ENCODE results near the gene C1QTNF9. TPM values are rescaled to one million over a fixed set of nuclear protein-coding genes. Genes with fewer than 3 reads are reported as not detected.
A peak's percentile ranks its signal among the peaks of the same experiment; 100 is the strongest.
"Not testable (repeated sequence)": the region's sequence is repeated elsewhere in the genome, so short reads cannot be mapped to it uniquely, and the experiment has no call there.

The C1QTNF9 gene
- total RNA-seq, 1 experiment from 2014 or later, result not detected

DNA sequence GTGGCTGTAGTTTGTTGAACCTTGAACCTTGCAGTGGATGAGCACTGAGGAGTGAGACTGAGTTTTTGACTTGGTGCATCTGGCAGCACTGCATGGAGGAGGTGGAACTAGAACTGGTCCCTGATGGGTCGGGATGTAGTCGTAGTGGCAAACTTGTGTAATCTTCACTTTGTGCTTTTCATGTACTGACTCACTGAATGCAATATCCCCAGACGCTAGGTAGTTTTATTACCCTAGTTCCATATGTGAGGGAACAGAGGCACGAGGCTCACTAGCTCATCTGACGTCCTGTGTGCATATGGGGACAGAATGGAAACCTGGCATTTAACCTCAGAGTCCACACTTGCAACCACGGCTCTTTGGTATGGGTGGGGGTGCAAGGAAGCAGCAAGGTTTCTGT, 10.3 kb downstream of the C1QTNF9 start:
- H3K4me1 Mint-ChIP-seq (ENCODE audit: low read depth, unreplicated experiment); H3K36me3 Mint-ChIP-seq (ENCODE audit: insufficient read depth, unreplicated experiment); POLR2A ChIA-PET; H3K4me1 ChIP-seq; DNase-seq; H3K36me3 ChIP-seq (ENCODE audit: control insufficient read depth, insufficient read depth, low read length); CTCF ChIA-PET; H3K9me3 Mint-ChIP-seq (ENCODE audit: unreplicated experiment); H3K27ac Mint-ChIP-seq (ENCODE audit: unreplicated experiment); H3K27me3 ChIP-seq (replicated peaks; ENCODE audit: control insufficient read depth, insufficient read depth, low read length); H3K4me3 ChIP-seq (ENCODE audit: low read depth, low read length); H3K4me3 Mint-ChIP-seq (ENCODE audit: unreplicated experiment); H3K9me3 ChIP-seq; BruUV-seq (replicated peaks): not testable (repeated sequence)
- peaks cover 16% of the 10 kb centered on the region for H3K27me3 Mint-ChIP-seq (ENCODE audit: insufficient read depth, unreplicated experiment)
- intact Hi-C loops (cut with micrococcal nuclease; ENCODE audit: unreplicated experiment), result loop anchor here (10.0 kb wide), 1 partner anchor 235 kb away; no protein-coding TSS in a partner anchor

DNA sequence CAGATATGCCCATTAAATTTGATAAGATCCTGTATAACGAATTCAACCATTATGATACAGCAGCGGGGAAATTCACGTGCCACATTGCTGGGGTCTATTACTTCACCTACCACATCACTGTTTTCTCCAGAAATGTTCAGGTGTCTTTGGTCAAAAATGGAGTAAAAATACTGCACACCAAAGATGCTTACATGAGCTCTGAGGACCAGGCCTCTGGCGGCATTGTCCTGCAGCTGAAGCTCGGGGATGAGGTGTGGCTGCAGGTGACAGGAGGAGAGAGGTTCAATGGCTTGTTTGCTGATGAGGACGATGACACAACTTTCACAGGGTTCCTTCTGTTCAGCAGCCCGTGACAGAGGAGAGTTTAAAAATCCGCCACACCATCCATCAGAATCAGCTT, 12.0 kb downstream of the C1QTNF9 start:
- DNase-seq; H3K9me3 Mint-ChIP-seq (ENCODE audit: unreplicated experiment); CTCF ChIA-PET; BruUV-seq (replicated peaks); H3K9me3 ChIP-seq; H3K27ac Mint-ChIP-seq (ENCODE audit: unreplicated experiment); H3K27me3 ChIP-seq (replicated peaks; ENCODE audit: control insufficient read depth, insufficient read depth, low read length); H3K4me3 ChIP-seq (ENCODE audit: low read depth, low read length); H3K4me1 ChIP-seq; H3K4me3 Mint-ChIP-seq (ENCODE audit: unreplicated experiment); H3K36me3 Mint-ChIP-seq (ENCODE audit: insufficient read depth, unreplicated experiment); POLR2A ChIA-PET; H3K4me1 Mint-ChIP-seq (ENCODE audit: low read depth, unreplicated experiment); H3K36me3 ChIP-seq (ENCODE audit: control insufficient read depth, insufficient read depth, low read length): not testable (repeated sequence)
- H3K27me3 Mint-ChIP-seq (ENCODE audit: insufficient read depth, unreplicated experiment), result peaks cover 10% of the 10 kb centered on the region
- intact Hi-C loops (cut with micrococcal nuclease; ENCODE audit: unreplicated experiment), result loop anchor here (10.0 kb wide), 1 partner anchor 233 kb away; no protein-coding TSS in a partner anchor

DNA sequence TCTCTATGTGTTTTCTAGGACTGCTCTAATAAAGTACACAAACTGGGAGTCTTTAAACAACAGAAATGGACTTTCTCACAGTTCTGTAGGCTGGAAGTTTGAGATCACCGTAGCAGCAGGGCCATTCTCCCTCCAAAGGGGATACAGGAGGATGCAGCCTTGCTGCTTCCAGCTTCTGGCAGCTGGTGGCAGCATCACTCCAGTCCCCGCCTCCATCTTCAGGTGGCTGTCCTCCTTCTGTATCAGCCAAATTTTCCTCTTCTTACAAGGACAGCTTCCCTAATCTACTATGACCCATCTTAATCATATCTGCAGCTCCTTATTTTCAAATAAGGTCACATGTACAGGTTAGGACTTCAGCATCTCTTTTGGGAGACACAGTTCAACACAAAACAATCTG, 13.1 kb downstream of the C1QTNF9 start:
- H3K27me3 Mint-ChIP-seq (ENCODE audit: insufficient read depth, unreplicated experiment); H3K36me3 Mint-ChIP-seq (ENCODE audit: insufficient read depth, unreplicated experiment); H3K27ac Mint-ChIP-seq (ENCODE audit: unreplicated experiment); POLR2A ChIA-PET; H3K36me3 ChIP-seq (ENCODE audit: control insufficient read depth, insufficient read depth, low read length); H3K27me3 ChIP-seq (replicated peaks; ENCODE audit: control insufficient read depth, insufficient read depth, low read length); H3K9me3 ChIP-seq; BruUV-seq (replicated peaks); CTCF ChIA-PET; H3K4me3 ChIP-seq (ENCODE audit: low read depth, low read length); DNase-seq; H3K4me1 ChIP-seq; H3K4me1 Mint-ChIP-seq (ENCODE audit: low read depth, unreplicated experiment); H3K9me3 Mint-ChIP-seq (ENCODE audit: unreplicated experiment); H3K4me3 Mint-ChIP-seq (ENCODE audit: unreplicated experiment): not testable (repeated sequence)
- TF ChIP-seq, protein P1, sequence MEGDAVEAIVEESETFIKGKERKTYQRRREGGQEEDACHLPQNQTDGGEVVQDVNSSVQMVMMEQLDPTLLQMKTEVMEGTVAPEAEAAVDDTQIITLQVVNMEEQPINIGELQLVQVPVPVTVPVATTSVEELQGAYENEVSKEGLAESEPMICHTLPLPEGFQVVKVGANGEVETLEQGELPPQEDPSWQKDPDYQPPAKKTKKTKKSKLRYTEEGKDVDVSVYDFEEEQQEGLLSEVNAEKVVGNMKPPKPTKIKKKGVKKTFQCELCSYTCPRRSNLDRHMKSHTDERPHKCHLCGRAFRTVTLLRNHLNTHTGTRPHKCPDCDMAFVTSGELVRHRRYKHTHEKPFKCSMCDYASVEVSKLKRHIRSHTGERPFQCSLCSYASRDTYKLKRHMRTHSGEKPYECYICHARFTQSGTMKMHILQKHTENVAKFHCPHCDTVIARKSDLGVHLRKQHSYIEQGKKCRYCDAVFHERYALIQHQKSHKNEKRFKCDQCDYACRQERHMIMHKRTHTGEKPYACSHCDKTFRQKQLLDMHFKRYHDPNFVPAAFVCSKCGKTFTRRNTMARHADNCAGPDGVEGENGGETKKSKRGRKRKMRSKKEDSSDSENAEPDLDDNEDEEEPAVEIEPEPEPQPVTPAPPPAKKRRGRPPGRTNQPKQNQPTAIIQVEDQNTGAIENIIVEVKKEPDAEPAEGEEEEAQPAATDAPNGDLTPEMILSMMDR (IDR thresholded peaks at IDR 0.05; ENCODE audit: insufficient read depth in 1 of 2, low read depth in 1 of 2, low read length in 1 of 2, severe bottlenecking in 1 of 2, unreplicated experiment in 1 of 2), result peak in 1 of 2 experiments; percentile 55
- intact Hi-C loops (cut with micrococcal nuclease; ENCODE audit: unreplicated experiment), result loop anchor here (10.0 kb wide), 1 partner anchor 232 kb away; no protein-coding TSS in a partner anchor

DNA sequence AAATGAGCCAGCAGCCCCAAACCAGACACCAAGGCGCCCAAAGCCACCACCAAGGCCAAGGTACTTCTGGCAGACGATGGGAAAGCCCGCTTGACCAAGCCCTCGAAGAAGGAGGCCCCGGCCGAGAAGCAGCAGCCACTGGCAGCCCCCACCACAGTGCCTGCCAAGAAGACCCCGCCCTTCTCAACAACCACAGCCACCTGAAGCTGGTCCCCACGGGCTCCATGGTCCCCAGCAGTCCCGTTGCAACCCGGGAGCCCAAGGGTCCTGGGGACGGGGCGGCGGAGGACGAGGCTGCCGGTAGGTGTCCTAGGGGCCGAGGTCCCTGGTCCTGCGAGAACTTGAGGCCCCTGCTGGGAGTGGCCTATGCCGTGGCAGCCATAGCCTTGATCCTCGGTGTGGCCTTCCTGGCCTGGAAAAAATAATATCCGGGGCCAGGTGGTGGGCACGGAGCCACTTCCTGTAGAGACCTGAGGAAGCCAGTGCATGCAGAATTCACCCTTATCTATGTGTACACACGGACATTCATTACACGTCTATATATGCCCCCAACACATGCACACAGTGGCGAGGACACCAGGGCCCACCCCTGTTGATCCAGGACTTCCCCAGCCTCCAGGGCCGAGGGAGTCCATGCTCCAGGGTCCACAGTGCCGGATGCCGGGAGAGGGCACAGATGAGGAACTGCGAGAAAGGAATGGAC, 13.8 kb downstream of the C1QTNF9 start:
- TF ChIP-seq, protein P1 (IDR thresholded peaks at IDR 0.05; ENCODE audit: insufficient read depth in 1 of 2, low read depth in 1 of 2, low read length in 1 of 2, severe bottlenecking in 1 of 2, unreplicated experiment in 1 of 2), result no peak
- Histone ChIP-seq H3K36me3 (ENCODE audit: control insufficient read depth, insufficient read depth, low read length) (no peaks in the 10 kb centered on the region), H3K4me3 (ENCODE audit: low read depth, low read length) (no peak overlapping the region), H3K27me3 (replicated peaks; ENCODE audit: control insufficient read depth, insufficient read depth, low read length) (no peaks in the 10 kb centered on the region), H3K4me1 (no peaks in the 10 kb centered on the region), H3K9me3 (no peaks in the 10 kb centered on the region)
- Mint-ChIP-seq H3K9me3 (ENCODE audit: unreplicated experiment) (no peaks in the 10 kb centered on the region), H3K36me3 (ENCODE audit: insufficient read depth, unreplicated experiment) (no peaks in the 10 kb centered on the region), H3K27me3 (ENCODE audit: insufficient read depth, unreplicated experiment) (peaks cover 4% of the 10 kb centered on the region), H3K27ac (ENCODE audit: unreplicated experiment) (no peak overlapping the region), H3K4me3 (ENCODE audit: unreplicated experiment) (no peak overlapping the region), H3K4me1 (ENCODE audit: low read depth, unreplicated experiment) (no peaks in the 10 kb centered on the region)
- ChIA-PET CTCF (no interaction called here), POLR2A (no interaction called here)
- BruUV-seq (replicated peaks), result no TSS peak
- intact Hi-C loops (cut with micrococcal nuclease; ENCODE audit: unreplicated experiment), result loop anchor here (10.0 kb wide), 1 partner anchor 232 kb away; no protein-coding TSS in a partner anchor
- no peak for DNase-seq
